Pericardium fibroblast (primary cell): ENCODE data around the gene TRPC4AP. TPM values are rescaled to one million over a fixed set of nuclear protein-coding genes. Genes with fewer than 3 reads are reported as not detected.

Experiments
- total RNA-seq: library from RNA; depleted of rRNA; stranded (reverse); fragments of >200 nt; gene quantifications from 2 replicates; pipeline ENCODE4 v1.2.3, GENCODE V29; 2015

Gene TRPC4AP, protein sequence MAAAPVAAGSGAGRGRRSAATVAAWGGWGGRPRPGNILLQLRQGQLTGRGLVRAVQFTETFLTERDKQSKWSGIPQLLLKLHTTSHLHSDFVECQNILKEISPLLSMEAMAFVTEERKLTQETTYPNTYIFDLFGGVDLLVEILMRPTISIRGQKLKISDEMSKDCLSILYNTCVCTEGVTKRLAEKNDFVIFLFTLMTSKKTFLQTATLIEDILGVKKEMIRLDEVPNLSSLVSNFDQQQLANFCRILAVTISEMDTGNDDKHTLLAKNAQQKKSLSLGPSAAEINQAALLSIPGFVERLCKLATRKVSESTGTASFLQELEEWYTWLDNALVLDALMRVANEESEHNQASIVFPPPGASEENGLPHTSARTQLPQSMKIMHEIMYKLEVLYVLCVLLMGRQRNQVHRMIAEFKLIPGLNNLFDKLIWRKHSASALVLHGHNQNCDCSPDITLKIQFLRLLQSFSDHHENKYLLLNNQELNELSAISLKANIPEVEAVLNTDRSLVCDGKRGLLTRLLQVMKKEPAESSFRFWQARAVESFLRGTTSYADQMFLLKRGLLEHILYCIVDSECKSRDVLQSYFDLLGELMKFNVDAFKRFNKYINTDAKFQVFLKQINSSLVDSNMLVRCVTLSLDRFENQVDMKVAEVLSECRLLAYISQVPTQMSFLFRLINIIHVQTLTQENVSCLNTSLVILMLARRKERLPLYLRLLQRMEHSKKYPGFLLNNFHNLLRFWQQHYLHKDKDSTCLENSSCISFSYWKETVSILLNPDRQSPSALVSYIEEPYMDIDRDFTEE
- 58.0 and 78.0 TPM in 2 replicates for total RNA-seq

DNA sequence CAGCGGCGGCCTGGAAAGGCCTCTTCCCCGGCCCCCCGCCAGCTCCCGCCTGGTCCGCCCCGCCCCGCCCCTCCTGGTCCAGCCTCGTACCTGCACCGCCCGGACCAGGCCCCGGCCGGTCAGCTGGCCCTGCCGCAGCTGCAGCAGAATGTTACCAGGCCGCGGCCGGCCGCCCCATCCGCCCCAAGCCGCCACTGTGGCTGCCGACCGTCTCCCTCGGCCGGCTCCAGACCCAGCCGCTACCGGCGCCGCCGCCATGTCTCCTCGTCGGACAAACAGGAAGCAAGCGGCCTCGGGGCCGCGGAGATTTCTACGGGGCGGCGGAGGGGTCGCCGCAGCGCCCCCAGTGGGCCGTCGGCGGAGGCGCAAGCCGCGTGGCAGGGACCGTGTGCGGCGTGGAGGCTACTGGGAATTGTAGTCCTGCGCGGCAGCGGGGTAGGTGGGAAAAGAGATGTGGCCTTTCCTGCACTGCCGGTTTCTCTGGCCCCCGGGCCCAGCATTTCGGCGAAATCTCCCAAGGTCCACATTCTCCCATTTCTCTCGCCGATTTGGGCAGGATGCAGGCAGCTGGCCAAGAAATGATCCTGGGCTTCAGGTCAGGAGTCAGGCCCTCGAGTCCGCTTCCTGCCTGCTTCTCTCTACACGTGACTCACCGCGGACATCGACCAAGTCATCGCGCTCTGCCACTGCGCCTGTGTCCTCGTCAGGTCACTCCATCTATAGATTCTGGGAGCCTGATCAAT, at the start of gene TRPC4AP:
Gene TRPC4AP (minus strand): TSS at position 284 of the 743 bp plus-strand sequence. CDS start 26 bp downstream, at position 258.

DNA sequence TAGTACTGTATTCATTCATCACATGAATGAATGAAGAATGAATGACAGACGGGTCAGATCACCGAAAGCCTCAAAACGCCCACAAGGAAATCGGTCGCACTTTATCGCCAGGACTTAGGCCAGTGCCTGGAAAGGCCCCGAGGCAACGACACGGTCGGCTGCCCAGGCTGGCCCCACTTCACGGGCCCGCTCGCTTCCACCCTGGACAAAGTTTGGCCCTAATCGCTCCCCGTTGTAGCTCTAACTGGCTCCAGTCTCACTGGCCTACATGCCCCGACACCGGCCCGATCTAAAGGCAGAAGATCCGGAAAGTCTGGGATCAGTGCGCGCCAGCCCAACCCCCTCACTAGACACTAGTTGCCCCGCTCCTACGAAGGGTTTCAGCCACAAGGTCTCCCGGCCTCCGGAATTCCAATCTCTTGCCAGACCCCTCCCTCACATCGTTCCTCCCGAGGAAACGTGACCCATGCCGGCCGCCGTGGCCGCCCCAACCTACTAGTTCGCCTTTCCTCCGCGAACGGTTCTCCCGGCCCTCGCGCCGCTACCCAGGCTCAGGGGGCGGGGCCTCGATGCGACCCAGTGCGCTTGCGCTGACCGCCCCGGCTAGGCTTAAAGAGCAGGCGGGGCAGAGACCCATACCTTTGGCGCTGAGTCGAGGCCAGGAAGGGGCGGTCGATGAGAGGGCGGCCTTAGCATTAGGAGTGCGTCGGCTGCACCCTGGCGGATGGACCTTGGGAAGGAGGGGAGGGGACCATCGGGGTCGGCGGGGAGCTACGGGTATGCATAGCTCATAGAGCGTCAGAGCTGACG, 137.2 kb downstream of the TRPC4AP start, which contains the start of the genes GSS and MYH7B:
Gene GSS (minus strand): TSS at position 576 of the 810 bp plus-strand sequence. CDS start 3,954 bp downstream, outside the sequence.
Gene MYH7B (plus strand): TSS at position 638 of the 810 bp plus-strand sequence. CDS start 22,138 bp downstream, outside the sequence.

Other genes with a start within 250 kb of the TRPC4AP start
- 12.1 and 17.5 TPM in 2 replicates for gene GGT7, start 220.0 kb downstream of the TRPC4AP start, total RNA-seq
- 48.3 and 63.7 TPM in 2 replicates for gene ACSS2, start 216.2 kb downstream of the TRPC4AP start, total RNA-seq
- 36.3 and 41.3 TPM in 2 replicates for gene GSS, start 137.0 kb downstream of the TRPC4AP start, total RNA-seq
- 0.12 TPM in 1 of 2 replicates, not detected in the other for gene MYH7B, start 136.9 kb downstream of the TRPC4AP start, total RNA-seq
- 14.6 and 21.7 TPM in 2 replicates for gene EDEM2, start 54.5 kb upstream of the TRPC4AP start, total RNA-seq
- gene PROCR, start 79.3 kb upstream of the TRPC4AP start, total RNA-seq: 25.7 and 70.1 TPM in 2 replicates
- gene MMP24, start 133.9 kb upstream of the TRPC4AP start, total RNA-seq: 0.26 and 0.93 TPM in 2 replicates
- gene MMP24OS, start 185.3 kb upstream of the TRPC4AP start, total RNA-seq: 19.1 and 33.4 TPM in 2 replicates
- gene EIF6, start 192.0 kb upstream of the TRPC4AP start, total RNA-seq: 83.6 and 107 TPM in 2 replicates
- gene FAM83C, start 199.6 kb upstream of the TRPC4AP start, total RNA-seq: not detected in 2 replicates